HepG2 (cell line): ENCODE results near the gene STMN3. TPM values are rescaled to one million over a fixed set of nuclear protein-coding genes. Genes with fewer than 3 reads are reported as not detected.

Experiments
- ARNT2 ChIP-seq: sonication (generic); formaldehyde crosslinking; IDR thresholded peaks from 2 replicates; pipeline ENCODE4 v1.8.0; 2022; ENCODE audit warnings: mild to moderate bottlenecking, low read depth, missing genetic modification reagents, moderate library complexity
- CENPX ChIP-seq: sonication (generic); formaldehyde crosslinking; IDR thresholded peaks from 2 replicates; pipeline ENCODE4 v1.9.0; 2021; ENCODE audit warnings: mild to moderate bottlenecking, missing genetic modification reagents, moderate library complexity
- ETV6 ChIP-seq: sonication (generic); formaldehyde crosslinking; conservative IDR thresholded peaks from 2 replicates; pipeline ENCODE4 v1.4.0; 2020; ENCODE audit warnings: missing genetic modification reagents
- GTF3A ChIP-seq: sonication (generic); formaldehyde crosslinking; conservative IDR thresholded peaks from 2 replicates; pipeline ENCODE4 v1.4.0; 2020; ENCODE audit warnings: mild to moderate bottlenecking, missing genetic modification reagents
- HNRNPLL ChIP-seq: fragments of 200-400 bp; formaldehyde crosslinking; IDR thresholded peaks from 2 replicates; pipeline ENCODE4 v1.6.1; 2017; ENCODE audit warnings: mild to moderate bottlenecking, low read depth, low read length; ENCODE audit not compliant: poor library complexity, severe bottlenecking
- HOXA9 ChIP-seq: sonication (generic); formaldehyde crosslinking; IDR thresholded peaks from 2 replicates; pipeline ENCODE4 v1.8.1; 2022; ENCODE audit warnings: missing genetic modification reagents, mild to moderate bottlenecking, moderate library complexity, borderline replicate concordance
- MED8 ChIP-seq: sonication (generic); formaldehyde crosslinking; IDR thresholded peaks from 2 replicates; pipeline ENCODE4 v1.8.1; 2023; ENCODE audit warnings: mild to moderate bottlenecking, missing genetic modification reagents; ENCODE audit not compliant: insufficient replicate concordance
- POLR2A ChIP-seq, 2 experiments: IDR thresholded peaks; 2 replicates each; pipeline ENCODE4 v1.6.1; 2011; ENCODE audit warnings: low read depth in 2 of 2, low read length in 2 of 2, mild to moderate bottlenecking in 1 of 2, moderate library complexity in 1 of 2; ENCODE audit not compliant: insufficient read depth in 1 of 2
- REL ChIP-seq: sonication (generic); formaldehyde crosslinking; conservative IDR thresholded peaks from 2 replicates; pipeline ENCODE4 v1.8.0; 2022; ENCODE audit warnings: mild to moderate bottlenecking, missing genetic modification reagents, moderate library complexity
- TFDP1 ChIP-seq: IDR thresholded peaks from 2 replicates; pipeline ENCODE4 v1.6.1; 2016; ENCODE audit warnings: missing compliant biosample characterization, missing genetic modification reagents, borderline replicate concordance
- TOPORS ChIP-seq: sonication (generic); formaldehyde crosslinking; IDR thresholded peaks from 2 replicates; pipeline ENCODE4 v1.8.0; 2023; ENCODE audit warnings: mild to moderate bottlenecking, missing genetic modification reagents
- ZMYM2 ChIP-seq: sonication (generic); formaldehyde crosslinking; IDR thresholded peaks from 2 replicates; pipeline ENCODE4 v1.8.0; 2022; ENCODE audit warnings: mild to moderate bottlenecking, missing genetic modification reagents
- ZNF160 ChIP-seq: sonication (generic); formaldehyde crosslinking; IDR thresholded peaks from 2 replicates; pipeline ENCODE4 v1.8.0; 2022; ENCODE audit warnings: mild to moderate bottlenecking, inconsistent platforms, missing genetic modification reagents
- ZNF543 ChIP-seq: sonication (generic); formaldehyde crosslinking; IDR thresholded peaks from 2 replicates; pipeline ENCODE4 v1.4.0; 2020; ENCODE audit warnings: mild to moderate bottlenecking, missing genetic modification reagents
- ZNF556 ChIP-seq: sonication (generic); formaldehyde crosslinking; IDR thresholded peaks from 2 replicates; pipeline ENCODE4 v1.4.0; 2020; ENCODE audit warnings: mild to moderate bottlenecking, missing genetic modification reagents, borderline replicate concordance
- ZNF746 ChIP-seq: sonication (generic); formaldehyde crosslinking; IDR thresholded peaks from 2 replicates; pipeline ENCODE4 v1.8.0; 2022; ENCODE audit warnings: mild to moderate bottlenecking, missing genetic modification reagents
- ZNF747 ChIP-seq: sonication (generic); formaldehyde crosslinking; IDR thresholded peaks from 2 replicates; pipeline ENCODE4 v1.8.1; 2023; ENCODE audit warnings: missing genetic modification reagents, mild to moderate bottlenecking, borderline replicate concordance
- ZNF792 ChIP-seq: IDR thresholded peaks from 2 replicates; pipeline ENCODE4 v1.6.1; 2016
- polyA plus RNA-seq, 8 experiments: library from polyadenylated mRNA; depleted of rRNA in 3 of 8; stranded (reverse) in 7 of 8; unstranded in 1 of 8; fragments of >200 nt; fragmentation: Illumina TruSeq in 4 of 8; extraction: Trizol in 4 of 8; gene quantifications; 2 replicates each; pipeline versions ENCODE4 v1.2.1 to v1.2.3, GENCODE V29; 2011 to 2016; ENCODE audit warnings: low read depth in 4 of 8, missing spikeins in 1 of 8, mixed read lengths in 1 of 8; ENCODE audit not compliant: insufficient read depth in 1 of 8
- total RNA-seq, 5 experiments: library from RNA; depleted of rRNA; stranded (reverse); fragments of >200 nt; fragmentation: Illumina TruSeq; extraction: Trizol; gene quantifications; 2 replicates each; pipeline ENCODE4 v1.2.3, GENCODE V29; 2016; ENCODE audit warnings: low read depth in 1 of 5
- TF ChIP-seq, protein P1 (sequence below): IDR thresholded peaks from 2 replicates; pipeline ENCODE4 v1.6.1; 2012; ENCODE audit warnings: low read length, improper control_type of control experiment
- TF ChIP-seq, protein P2 (sequence below): sonication (generic); formaldehyde crosslinking; IDR thresholded peaks from 2 replicates; pipeline ENCODE4 v1.4.0; 2020; ENCODE audit warnings: missing genetic modification reagents, borderline replicate concordance
- TF ChIP-seq, protein P3 (sequence below): sonication (generic); formaldehyde crosslinking; IDR thresholded peaks from 2 replicates; pipeline ENCODE4 v1.5.0; 2020; ENCODE audit warnings: mild to moderate bottlenecking, missing genetic modification reagents, moderate library complexity

STMN3 gene
- total and polyA plus RNA-seq, 2 of the 13 experiments (the other 11 are each of a cell fraction or from before 2014, with no cell fraction given), result 21.0 to 48.3 TPM

GRCh38 chr20:63652192-63652980 lies 838 bp downstream of the STMN3 start (continued):
- TF ChIP-seq, protein P1, sequence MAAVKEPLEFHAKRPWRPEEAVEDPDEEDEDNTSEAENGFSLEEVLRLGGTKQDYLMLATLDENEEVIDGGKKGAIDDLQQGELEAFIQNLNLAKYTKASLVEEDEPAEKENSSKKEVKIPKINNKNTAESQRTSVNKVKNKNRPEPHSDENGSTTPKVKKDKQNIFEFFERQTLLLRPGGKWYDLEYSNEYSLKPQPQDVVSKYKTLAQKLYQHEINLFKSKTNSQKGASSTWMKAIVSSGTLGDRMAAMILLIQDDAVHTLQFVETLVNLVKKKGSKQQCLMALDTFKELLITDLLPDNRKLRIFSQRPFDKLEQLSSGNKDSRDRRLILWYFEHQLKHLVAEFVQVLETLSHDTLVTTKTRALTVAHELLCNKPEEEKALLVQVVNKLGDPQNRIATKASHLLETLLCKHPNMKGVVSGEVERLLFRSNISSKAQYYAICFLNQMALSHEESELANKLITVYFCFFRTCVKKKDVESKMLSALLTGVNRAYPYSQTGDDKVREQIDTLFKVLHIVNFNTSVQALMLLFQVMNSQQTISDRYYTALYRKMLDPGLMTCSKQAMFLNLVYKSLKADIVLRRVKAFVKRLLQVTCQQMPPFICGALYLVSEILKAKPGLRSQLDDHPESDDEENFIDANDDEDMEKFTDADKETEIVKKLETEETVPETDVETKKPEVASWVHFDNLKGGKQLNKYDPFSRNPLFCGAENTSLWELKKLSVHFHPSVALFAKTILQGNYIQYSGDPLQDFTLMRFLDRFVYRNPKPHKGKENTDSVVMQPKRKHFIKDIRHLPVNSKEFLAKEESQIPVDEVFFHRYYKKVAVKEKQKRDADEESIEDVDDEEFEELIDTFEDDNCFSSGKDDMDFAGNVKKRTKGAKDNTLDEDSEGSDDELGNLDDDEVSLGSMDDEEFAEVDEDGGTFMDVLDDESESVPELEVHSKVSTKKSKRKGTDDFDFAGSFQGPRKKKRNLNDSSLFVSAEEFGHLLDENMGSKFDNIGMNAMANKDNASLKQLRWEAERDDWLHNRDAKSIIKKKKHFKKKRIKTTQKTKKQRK, result no peak
- TF ChIP-seq ZNF747 (peak; percentile 6; the same call in 1 of the 2 replicates), TFDP1 (CRISPR knock-in tag) (peak; percentile 81), MED8 (CRISPR knock-in tag) (peak; percentile 73), TOPORS (CRISPR knock-in tag) (0 out of 2 replicates have a peak, but pooled peaks have one; percentile 2), HOXA9 (CRISPR knock-in tag) (0 out of 2 replicates have a peak, but pooled peaks have one; percentile 59), ZNF160 (CRISPR knock-in tag) (peak; percentile 36; the same call in 1 of the 2 replicates), ZNF792 (no peak), GTF3A (CRISPR knock-in tag) (no peak), ZNF543 (CRISPR knock-in tag) (0 out of 2 replicates have a peak, but pooled peaks have one; percentile 22), ARNT2 (peak; percentile 81), ZNF746 (CRISPR knock-in tag) (peak; percentile 33; the same call in 1 of the 2 replicates), HNRNPLL (peak; percentile 36), CENPX (CRISPR knock-in tag) (no peak), ZMYM2 (0 out of 2 replicates have a peak, but pooled peaks have one; percentile 26), REL (CRISPR knock-in tag) (0 out of 2 replicates have a peak, but pooled peaks have one; percentile 49), ZNF556 (CRISPR knock-in tag) (no peak; the same call in 1 of the 2 replicates), ETV6 (no peak), POLR2A (IDR thresholded peaks at IDR 0.05; ENCODE audit: insufficient read depth in 1 of 2, low read depth in 2 of 2, low read length in 2 of 2) (peak; percentile 33 to 62; a peak in 1 of 4 replicates)
- TF ChIP-seq, protein P2, sequence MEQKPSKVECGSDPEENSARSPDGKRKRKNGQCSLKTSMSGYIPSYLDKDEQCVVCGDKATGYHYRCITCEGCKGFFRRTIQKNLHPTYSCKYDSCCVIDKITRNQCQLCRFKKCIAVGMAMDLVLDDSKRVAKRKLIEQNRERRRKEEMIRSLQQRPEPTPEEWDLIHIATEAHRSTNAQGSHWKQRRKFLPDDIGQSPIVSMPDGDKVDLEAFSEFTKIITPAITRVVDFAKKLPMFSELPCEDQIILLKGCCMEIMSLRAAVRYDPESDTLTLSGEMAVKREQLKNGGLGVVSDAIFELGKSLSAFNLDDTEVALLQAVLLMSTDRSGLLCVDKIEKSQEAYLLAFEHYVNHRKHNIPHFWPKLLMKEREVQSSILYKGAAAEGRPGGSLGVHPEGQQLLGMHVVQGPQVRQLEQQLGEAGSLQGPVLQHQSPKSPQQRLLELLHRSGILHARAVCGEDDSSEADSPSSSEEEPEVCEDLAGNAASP, result peak; percentile 21; the same call in 1 of the 2 replicates
- TF ChIP-seq, protein P3, sequence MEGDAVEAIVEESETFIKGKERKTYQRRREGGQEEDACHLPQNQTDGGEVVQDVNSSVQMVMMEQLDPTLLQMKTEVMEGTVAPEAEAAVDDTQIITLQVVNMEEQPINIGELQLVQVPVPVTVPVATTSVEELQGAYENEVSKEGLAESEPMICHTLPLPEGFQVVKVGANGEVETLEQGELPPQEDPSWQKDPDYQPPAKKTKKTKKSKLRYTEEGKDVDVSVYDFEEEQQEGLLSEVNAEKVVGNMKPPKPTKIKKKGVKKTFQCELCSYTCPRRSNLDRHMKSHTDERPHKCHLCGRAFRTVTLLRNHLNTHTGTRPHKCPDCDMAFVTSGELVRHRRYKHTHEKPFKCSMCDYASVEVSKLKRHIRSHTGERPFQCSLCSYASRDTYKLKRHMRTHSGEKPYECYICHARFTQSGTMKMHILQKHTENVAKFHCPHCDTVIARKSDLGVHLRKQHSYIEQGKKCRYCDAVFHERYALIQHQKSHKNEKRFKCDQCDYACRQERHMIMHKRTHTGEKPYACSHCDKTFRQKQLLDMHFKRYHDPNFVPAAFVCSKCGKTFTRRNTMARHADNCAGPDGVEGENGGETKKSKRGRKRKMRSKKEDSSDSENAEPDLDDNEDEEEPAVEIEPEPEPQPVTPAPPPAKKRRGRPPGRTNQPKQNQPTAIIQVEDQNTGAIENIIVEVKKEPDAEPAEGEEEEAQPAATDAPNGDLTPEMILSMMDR (CRISPR knock-in tag), result peak; percentile 26
